Gastroesophageal sphincter (tissue), 4 donors: ENCODE results near the gene PSMC1. TPM values are rescaled to one million over a fixed set of nuclear protein-coding genes. Genes with fewer than 3 reads are reported as not detected.

Source experiments
- ATAC-seq: fragments of 150-250 bp; one replicate; pipeline ENCODE4 v1.9.1; 2016; ENCODE audit warnings: mild to moderate bottlenecking, moderate library complexity
- H3K27ac ChIP-seq, 4 donors: fragments of 200-600 bp; sonication (generic) in 3 of 4; 1 replicate in 3 of 4; 2 replicates in 1 of 4; pipeline ENCODE4 v1.5.1; 2016 to 2019
- H3K27me3 ChIP-seq: fragments of 200-600 bp; sonication (generic); one replicate; pipeline ENCODE4 v1.5.1; 2019
- H3K36me3 ChIP-seq, 2 donors: fragments of 200-600 bp; sonication (generic); one replicate each; pipeline ENCODE4 v1.5.1; 2019; ENCODE audit warnings: control low read depth in 1 of 2
- H3K4me1 ChIP-seq, 3 donors: fragments of 200-600 bp; sonication (generic); 1 replicate in 2 of 3; 2 replicates in 1 of 3; pipeline ENCODE4 v1.5.1; 2016 to 2019; ENCODE audit warnings: control low read depth in 2 of 3
- H3K4me3 ChIP-seq, 2 donors: fragments of 200-600 bp; sonication (generic); one replicate each; pipeline ENCODE4 v1.5.1; 2019; ENCODE audit warnings: mild to moderate bottlenecking in 1 of 2, moderate library complexity in 1 of 2
- H3K9me3 ChIP-seq, 3 donors: fragments of 200-600 bp; sonication (generic); one replicate each; pipeline ENCODE4 v1.5.1; 2017 to 2019; ENCODE audit warnings: control low read depth in 2 of 3
- EP300 ChIP-seq: sonication (generic); formaldehyde crosslinking; IDR thresholded peaks from one replicate; pipeline ENCODE4 v1.6.1; 2017; ENCODE audit warnings: antibody characterized with exemption, mild to moderate bottlenecking
- POLR2A ChIP-seq, 2 donors: fragments of 450-650 bp; IDR thresholded peaks; one replicate each; pipeline ENCODE4 v1.6.1; 2017; ENCODE audit warnings: antibody characterized with exemption in 2 of 2, mild to moderate bottlenecking in 2 of 2, moderate library complexity in 1 of 2
- POLR2AphosphoS5 ChIP-seq: sonication (generic); formaldehyde crosslinking; IDR thresholded peaks from one replicate; pipeline ENCODE4 v1.6.1; 2017; ENCODE audit warnings: antibody characterized with exemption
- WGBS, 2 donors: methylation state at CpG; one replicate each; pipeline ENCODE4 v1.1.5; 2018; ENCODE audit warnings: low coverage in 1 of 2; 5-methylcytosine and 5-hydroxymethylcytosine counted together
- total RNA-seq, 4 donors: library from RNA; depleted of rRNA; stranded (reverse); fragments of >200 nt; gene quantifications; one replicate each; pipeline ENCODE4 v1.1.0, GENCODE V29; 2016
- TF ChIP-seq, protein P1 (sequence below), 4 experiments: fragments of 200-600 bp in 2 of 4; fragments of 450-650 bp in 2 of 4; sonication (generic) in 1 of 4; IDR thresholded peaks; one replicate each; pipeline ENCODE4 v1.5.1; 2017 to 2019; ENCODE audit warnings: antibody characterized with exemption in 4 of 4, mild to moderate bottlenecking in 2 of 4, moderate library complexity in 2 of 4

PSMC1 gene
- total RNA-seq, 4 donors from 2014 or later, result 147 to 228 (median 150) TPM

DNA sequence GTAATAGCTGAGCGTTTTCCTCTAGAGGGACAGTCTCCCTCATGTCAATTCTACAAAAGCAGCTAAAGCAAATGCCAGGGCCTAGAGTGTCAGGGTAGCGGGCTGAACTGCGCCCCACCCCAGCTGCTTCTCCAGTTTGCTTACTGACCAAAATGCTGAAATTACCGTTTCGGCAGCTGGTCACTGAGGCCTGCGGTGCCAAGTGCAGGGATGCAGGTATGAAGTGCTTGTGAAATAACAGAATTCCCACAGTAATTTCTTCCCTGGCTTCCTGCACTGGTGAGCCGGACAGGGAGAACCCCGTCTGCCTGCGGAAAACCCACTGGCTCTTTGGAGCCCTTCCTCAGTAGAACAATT lies 19.1 kb downstream of the PSMC1 start:
- no peak for ATAC-seq

DNA sequence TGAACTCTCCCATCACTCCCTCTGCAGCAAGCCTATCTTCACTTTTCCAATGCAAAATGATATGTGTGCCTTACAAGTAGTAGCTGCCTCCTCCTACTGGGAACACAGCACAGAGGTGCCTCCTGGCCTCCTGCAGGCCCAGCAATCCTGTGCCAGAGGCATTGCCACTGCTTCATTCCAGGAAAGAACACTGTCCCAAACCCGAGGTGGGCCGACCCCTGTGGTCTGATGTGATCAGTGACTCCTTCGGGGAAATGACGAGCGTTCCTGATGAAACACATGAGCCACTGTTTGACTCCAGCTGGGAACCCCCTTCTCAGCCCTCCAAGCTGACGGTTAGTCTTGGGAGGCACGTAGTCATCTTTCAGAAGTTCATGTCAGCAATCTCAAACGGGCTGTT lies 19.5 kb downstream of the PSMC1 start:
- H3K4me3 ChIP-seq, result no peak overlapping the region
- H3K9me3 ChIP-seq, result no peaks in the 10 kb centered on the region
- peak overlapping the region in 2 of 4 donors; percentile 5 to 31 for H3K27ac ChIP-seq
- peaks cover 0 to 25% (median 6%) of the 10 kb centered on the region in 3 donors for H3K4me1 ChIP-seq
- no peaks in the 10 kb centered on the region for H3K27me3 ChIP-seq
- no peak for TF ChIP-seq POLR2A (IDR thresholded peaks at IDR 0.05)
- TF ChIP-seq, protein P1, sequence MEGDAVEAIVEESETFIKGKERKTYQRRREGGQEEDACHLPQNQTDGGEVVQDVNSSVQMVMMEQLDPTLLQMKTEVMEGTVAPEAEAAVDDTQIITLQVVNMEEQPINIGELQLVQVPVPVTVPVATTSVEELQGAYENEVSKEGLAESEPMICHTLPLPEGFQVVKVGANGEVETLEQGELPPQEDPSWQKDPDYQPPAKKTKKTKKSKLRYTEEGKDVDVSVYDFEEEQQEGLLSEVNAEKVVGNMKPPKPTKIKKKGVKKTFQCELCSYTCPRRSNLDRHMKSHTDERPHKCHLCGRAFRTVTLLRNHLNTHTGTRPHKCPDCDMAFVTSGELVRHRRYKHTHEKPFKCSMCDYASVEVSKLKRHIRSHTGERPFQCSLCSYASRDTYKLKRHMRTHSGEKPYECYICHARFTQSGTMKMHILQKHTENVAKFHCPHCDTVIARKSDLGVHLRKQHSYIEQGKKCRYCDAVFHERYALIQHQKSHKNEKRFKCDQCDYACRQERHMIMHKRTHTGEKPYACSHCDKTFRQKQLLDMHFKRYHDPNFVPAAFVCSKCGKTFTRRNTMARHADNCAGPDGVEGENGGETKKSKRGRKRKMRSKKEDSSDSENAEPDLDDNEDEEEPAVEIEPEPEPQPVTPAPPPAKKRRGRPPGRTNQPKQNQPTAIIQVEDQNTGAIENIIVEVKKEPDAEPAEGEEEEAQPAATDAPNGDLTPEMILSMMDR (IDR thresholded peaks at IDR 0.05), result no peak
- no peak for TF ChIP-seq POLR2AphosphoS5
- TF ChIP-seq EP300, result no peak
- peaks cover 0 to 95% of the 10 kb centered on the region in 2 donors for H3K36me3 ChIP-seq
- WGBS, 2 donors, result 79% methylated on average over 5 of the region's 8 CpGs; no CpG with 5 or more reads in 1 of the 2 donors
- ATAC-seq, result no peak

More for the DNA sequence above, 19.1 kb downstream of the PSMC1 start:
- Histone ChIP-seq H3K4me1 (peaks cover 0 to 25% (median 6%) of the 10 kb centered on the region in 3 donors), H3K36me3 (peaks cover 1 to 95% of the 10 kb centered on the region in 2 donors), H3K9me3 (no peaks in the 10 kb centered on the region), H3K27ac (peak overlapping the region in 2 of 4 donors; percentile 5 to 31), H3K4me3 (no peak overlapping the region), H3K27me3 (no peaks in the 10 kb centered on the region)
- 60 to 74% methylated on average over 1 to 5 of the region's 9 CpGs for WGBS, 2 donors
- TF ChIP-seq POLR2AphosphoS5, result no peak
- TF ChIP-seq, protein P1 (IDR thresholded peaks at IDR 0.05), result no peak

DNA sequence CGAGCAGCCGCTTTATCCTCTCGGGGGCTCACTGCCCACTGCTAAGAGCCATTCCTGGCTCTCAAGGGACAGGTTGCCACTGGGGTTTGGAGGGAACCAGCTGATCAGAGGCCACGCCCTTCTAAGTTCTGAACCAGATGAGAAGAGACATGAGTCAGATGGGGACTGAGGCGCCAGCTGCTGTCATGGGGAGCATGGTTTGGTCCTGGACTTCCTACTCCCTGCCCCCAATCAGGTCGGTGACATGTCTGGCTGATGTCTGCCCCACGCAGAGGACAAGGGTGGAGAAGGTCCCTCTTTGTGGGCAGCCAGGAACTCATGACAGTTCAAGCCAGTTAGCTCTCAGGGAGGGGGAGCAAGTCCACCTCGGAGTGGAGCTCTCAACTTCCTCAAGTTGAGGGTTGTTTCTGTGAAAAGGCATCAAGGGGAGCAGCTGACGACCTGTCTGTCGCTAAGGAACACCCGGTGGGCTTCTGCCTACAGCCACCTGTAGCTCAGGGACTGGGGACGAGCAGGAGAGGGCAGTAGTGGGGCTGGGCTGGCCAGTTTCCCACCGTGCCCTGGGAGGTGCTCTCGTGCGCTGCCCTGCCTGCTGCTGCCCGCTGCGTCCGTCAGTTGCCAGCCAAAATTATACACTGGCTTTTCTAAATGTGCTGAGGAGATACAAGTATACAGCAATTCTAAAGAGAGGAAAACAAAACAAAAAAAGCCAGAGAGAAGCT lies 20.5 kb downstream of the PSMC1 start:
- 67 to 84% methylated on average over 3 to 7 of the region's 18 CpGs for WGBS, 2 donors
- no peaks in the 10 kb centered on the region for H3K27me3 ChIP-seq
- TF ChIP-seq POLR2A (IDR thresholded peaks at IDR 0.05) (no peak), POLR2AphosphoS5 (no peak)
- TF ChIP-seq, protein P1 (IDR thresholded peaks at IDR 0.05), result no peak
- H3K4me1 ChIP-seq, result peaks cover 0 to 25% (median 6%) of the 10 kb centered on the region in 3 donors
- no peak for ATAC-seq
- H3K27ac ChIP-seq, result no peak overlapping the region
- no peaks in the 10 kb centered on the region for H3K9me3 ChIP-seq
- H3K36me3 ChIP-seq, result peaks cover 0 to 95% of the 10 kb centered on the region in 2 donors
- no peak overlapping the region for H3K4me3 ChIP-seq

DNA sequence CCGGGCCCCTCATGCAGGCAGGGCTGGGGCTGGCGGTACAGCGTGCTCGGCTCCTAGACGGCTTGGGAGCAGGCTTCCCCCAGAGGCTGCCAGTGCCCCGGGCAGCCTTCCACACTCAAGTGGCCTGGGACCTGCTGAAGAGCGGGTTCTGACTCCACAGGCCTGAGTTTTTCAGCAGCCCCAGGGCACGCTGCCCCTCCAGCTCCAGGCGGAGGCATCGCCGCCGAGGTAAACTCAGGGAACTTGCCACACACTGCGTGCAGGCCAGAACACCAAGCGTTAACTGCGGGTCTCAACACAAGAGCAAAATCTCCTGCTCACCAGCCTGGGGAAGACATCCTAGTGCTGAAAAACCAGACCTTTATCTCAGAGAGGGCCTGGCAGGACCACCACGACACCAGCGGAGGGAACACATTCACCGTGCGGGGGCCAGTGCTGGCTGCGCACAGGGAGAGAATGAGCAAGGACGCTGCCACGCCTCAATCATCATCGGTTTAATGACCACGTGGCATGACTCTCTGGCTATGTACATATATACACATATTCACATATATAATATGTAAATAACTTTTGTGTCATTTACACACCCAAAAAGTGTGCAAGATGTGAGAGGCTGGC lies 21.3 kb downstream of the PSMC1 start:
- H3K4me3 ChIP-seq, result no peak overlapping the region
- 81 to 87% methylated on average over 5 to 11 of the region's 24 CpGs for WGBS, 2 donors
- TF ChIP-seq EP300 (no peak), POLR2AphosphoS5 (no peak), POLR2A (IDR thresholded peaks at IDR 0.05) (no peak)
- TF ChIP-seq, protein P1 (IDR thresholded peaks at IDR 0.05), result no peak
- no peak for ATAC-seq
- H3K36me3 ChIP-seq, result peaks cover 0 to 96% of the 10 kb centered on the region in 2 donors
- H3K27ac ChIP-seq, result no peak overlapping the region
- no peaks in the 10 kb centered on the region for H3K9me3 ChIP-seq
- H3K4me1 ChIP-seq, result peaks cover 0 to 24% (median 6%) of the 10 kb centered on the region in 3 donors
- H3K27me3 ChIP-seq, result no peaks in the 10 kb centered on the region
